T-helper 1 cell treated with Interleukin-12 subunit alpha and Interleukin-12 subunit beta and Interleukin-4 antibody, amounts not matched to agents 30 ng/mL and 1 ng/mL, for 36 hours (primary cell): Measurements from ENCODE around the gene HS6ST2. TPM values are rescaled to one million over a fixed set of nuclear protein-coding genes. Genes with fewer than 3 reads are reported as not detected.
"Not testable (repeated sequence)": the region's sequence is repeated elsewhere in the genome, so short reads cannot be mapped to it uniquely, and the experiment has no call there.

Experiments used
- intact Hi-C: fragments of 100-400 bp; cut with micrococcal nuclease; formaldehyde crosslinking; loops from one replicate; pipeline ENCODE4 v1.15.1; 2024
- total RNA-seq: library from RNA; stranded (reverse); gene quantifications from 2 replicates; pipeline ENCODE4 v1.2.3, GENCODE V29; 2022

HS6ST2 gene
- total RNA-seq = 0.66 and 1.3 TPM in 2 replicates

- intact Hi-C loops = loop anchor here (1.0 to 10.0 kb wide), 5 partner anchors 103 to 1131 kb away; partner anchors contain the start of gene MBNL3
Observed at GRCh38 chrX:132958091-132958703, at the start of gene HS6ST2. HS6ST2 (minus strand) TSS chrX:132958629.

GRCh38 chrX:133007458-133007857, 49.0 kb upstream of the HS6ST2 start:
- intact Hi-C loops = no loop called here

GRCh38 chrX:133005616-133006015, 47.2 kb upstream of the HS6ST2 start:
- intact Hi-C loops = no loop called here

- intact Hi-C loops = no loop called here
Observed at GRCh38 chrX:133005042-133005441, 46.6 kb upstream of the HS6ST2 start.

GRCh38 chrX:132999209-132999608, 40.8 kb upstream of the HS6ST2 start:
- intact Hi-C loops = no loop called here

- intact Hi-C loops = no loop called here
Observed at GRCh38 chrX:132990835-132991234, 32.4 kb upstream of the HS6ST2 start.

GRCh38 chrX:132986556-132986955, 28.1 kb upstream of the HS6ST2 start:
- intact Hi-C loops = no loop called here

GRCh38 chrX:132984058-132984650, 25.7 kb upstream of the HS6ST2 start:
- intact Hi-C loops = no loop called here

- intact Hi-C loops = no loop called here
Observed at GRCh38 chrX:132983496-132983895, 25.1 kb upstream of the HS6ST2 start.

GRCh38 chrX:132980035-132980434, 21.6 kb upstream of the HS6ST2 start:
- intact Hi-C loops = not testable (repeated sequence)

GRCh38 chrX:132968296-132968949, 10.0 kb upstream of the HS6ST2 start:
- intact Hi-C loops = no loop called here

- intact Hi-C loops = no loop called here
Observed at GRCh38 chrX:132967049-132967448, 8.6 kb upstream of the HS6ST2 start.

GRCh38 chrX:132965461-132965860, 7.0 kb upstream of the HS6ST2 start:
- intact Hi-C loops = no loop called here

- intact Hi-C loops = no loop called here
Observed at GRCh38 chrX:132961511-132961910, 3.1 kb upstream of the HS6ST2 start.

- intact Hi-C loops = loop anchor here (1.0 to 10.0 kb wide), 5 partner anchors 103 to 1130 kb away; partner anchors contain the start of gene MBNL3
Observed at GRCh38 chrX:132957211-132958090, 978 bp downstream of the HS6ST2 start.

- intact Hi-C loops = loop anchor here (5.0 to 10.0 kb wide), 4 partner anchors 102 to 1129 kb away; partner anchors contain the start of gene MBNL3
Observed at GRCh38 chrX:132956421-132957210, 1.8 kb downstream of the HS6ST2 start.

GRCh38 chrX:132955690-132956089, 2.7 kb downstream of the HS6ST2 start:
- intact Hi-C loops = loop anchor here (5.0 to 10.0 kb wide), 4 partner anchors 101 to 1128 kb away; partner anchors contain the start of gene MBNL3

GRCh38 chrX:132954323-132954722, 4.1 kb downstream of the HS6ST2 start:
- intact Hi-C loops = loop anchor here (10.0 kb wide), 2 partner anchors 100 to 470 kb away; partner anchors contain the start of gene MBNL3

- intact Hi-C loops = loop anchor here (10.0 kb wide), 2 partner anchors 99 to 469 kb away; partner anchors contain the start of gene MBNL3
Observed at GRCh38 chrX:132953354-132953753, 5.1 kb downstream of the HS6ST2 start.

- intact Hi-C loops = no loop called here
Observed at GRCh38 chrX:132948648-132949260, 9.7 kb downstream of the HS6ST2 start.
